ENCODE data around the gene SLC9A8.

DNA sequence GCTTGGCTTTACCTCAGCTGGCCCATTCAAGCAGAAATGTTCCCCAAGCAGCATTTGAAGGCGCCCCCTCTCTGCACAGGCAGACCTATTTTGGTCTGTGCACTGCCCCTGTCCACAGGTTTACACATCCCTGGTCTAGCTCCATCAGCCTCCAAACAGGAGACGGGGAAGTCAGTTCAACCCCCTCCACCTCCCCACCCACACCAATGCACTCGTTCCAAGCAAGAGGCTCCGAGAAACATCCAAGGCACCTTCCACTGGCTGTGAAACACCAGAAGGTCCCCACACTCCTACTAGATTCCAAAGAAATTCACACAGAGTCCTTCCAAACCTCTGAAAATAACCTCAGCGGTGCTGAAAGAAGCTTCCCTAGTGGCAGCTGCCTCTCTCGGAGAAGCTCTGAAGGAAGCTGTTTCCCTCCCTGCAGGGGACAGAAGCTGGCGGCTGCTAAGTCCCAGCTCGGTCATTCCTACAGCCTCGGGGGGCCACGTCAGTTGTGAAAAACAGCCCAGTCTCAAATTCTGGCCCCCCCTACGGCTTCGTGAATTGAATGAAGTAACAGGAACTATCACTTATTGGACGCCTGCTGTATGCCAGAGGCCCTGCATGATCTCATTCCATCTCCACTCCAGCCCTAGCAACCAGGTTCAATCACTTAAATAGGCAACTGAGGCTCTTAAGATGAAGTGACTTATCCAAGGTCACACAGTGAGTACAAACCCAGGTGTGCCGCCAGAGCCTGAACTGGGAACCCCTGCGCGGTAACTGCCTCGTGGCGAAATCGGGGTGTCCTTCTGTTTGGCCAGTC lies 101.9 kb downstream of the SLC9A8 start:
- TF ChIP-seq, protein P1, sequence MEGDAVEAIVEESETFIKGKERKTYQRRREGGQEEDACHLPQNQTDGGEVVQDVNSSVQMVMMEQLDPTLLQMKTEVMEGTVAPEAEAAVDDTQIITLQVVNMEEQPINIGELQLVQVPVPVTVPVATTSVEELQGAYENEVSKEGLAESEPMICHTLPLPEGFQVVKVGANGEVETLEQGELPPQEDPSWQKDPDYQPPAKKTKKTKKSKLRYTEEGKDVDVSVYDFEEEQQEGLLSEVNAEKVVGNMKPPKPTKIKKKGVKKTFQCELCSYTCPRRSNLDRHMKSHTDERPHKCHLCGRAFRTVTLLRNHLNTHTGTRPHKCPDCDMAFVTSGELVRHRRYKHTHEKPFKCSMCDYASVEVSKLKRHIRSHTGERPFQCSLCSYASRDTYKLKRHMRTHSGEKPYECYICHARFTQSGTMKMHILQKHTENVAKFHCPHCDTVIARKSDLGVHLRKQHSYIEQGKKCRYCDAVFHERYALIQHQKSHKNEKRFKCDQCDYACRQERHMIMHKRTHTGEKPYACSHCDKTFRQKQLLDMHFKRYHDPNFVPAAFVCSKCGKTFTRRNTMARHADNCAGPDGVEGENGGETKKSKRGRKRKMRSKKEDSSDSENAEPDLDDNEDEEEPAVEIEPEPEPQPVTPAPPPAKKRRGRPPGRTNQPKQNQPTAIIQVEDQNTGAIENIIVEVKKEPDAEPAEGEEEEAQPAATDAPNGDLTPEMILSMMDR (IDR thresholded peaks at IDR 0.05; ENCODE audit: low read length): no peak
- no peak for TF ChIP-seq EZH2 (optimal IDR thresholded peaks at IDR 0.05; ENCODE audit: low read depth, low read length)

Data from MM.1S (cell line).